Limb (tissue), 2 donors: ENCODE measurements around the gene NKX6-2.
"Not testable (repeated sequence)": the region's sequence is repeated elsewhere in the genome, so short reads cannot be mapped to it uniquely, and the experiment has no call there.

Experiments used
- DNase-seq, 2 donors: peaks; one replicate each; pipeline ENCODE4 v3.0.0-alpha.2; 2016; ENCODE audit errors: extremely low spot score in 2 of 2

Gene NKX6-2

DNA sequence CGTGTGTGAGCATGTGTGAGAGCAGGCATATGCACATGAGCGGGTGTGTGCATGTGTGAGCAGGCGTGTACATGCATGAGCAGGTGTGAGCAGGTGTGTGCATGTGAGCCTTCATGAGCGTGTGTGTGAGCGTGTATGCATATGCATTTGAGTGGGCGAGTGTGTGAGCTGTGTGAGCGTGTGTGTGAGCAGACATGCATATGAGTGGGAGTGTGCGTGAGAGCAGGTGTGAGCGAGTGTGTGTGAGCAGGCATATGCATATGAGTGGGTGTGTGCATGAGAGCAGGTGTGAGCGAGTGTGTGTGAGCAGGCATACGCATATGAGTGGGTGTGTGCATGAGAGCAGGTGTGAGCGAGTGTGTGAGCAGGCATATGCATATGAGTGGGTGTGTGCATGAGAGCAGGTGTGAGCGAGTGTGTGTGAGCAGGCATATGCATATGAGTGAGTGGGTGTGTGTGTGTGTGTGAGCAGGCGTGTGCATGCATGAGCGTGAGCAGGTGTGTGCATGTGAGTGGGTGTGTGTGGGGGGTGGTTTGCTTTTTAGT, 30.7 kb downstream of the NKX6-2 start:
- DNase-seq, result no peak

DNA sequence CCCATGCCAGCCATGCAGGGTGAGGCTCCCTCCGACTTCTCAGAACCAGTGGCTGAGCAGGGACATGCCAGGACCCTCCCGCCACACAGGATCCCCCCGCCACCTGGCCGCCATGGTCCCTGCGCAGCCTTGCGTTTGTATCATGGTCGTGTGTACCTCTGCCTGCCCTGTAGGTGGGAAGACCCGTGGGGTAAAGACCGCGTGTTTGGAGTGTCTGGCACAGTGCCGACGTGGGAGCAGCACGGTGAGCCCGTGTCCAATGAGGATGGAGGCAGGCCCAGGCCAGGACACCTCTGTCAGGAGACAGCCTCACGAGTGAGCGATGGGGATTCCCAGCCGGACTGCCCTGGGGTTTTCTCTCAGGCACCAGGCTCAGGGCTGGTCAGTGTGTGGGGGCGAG, 31.9 kb downstream of the NKX6-2 start:
- DNase-seq, result no peak

GRCh38 chr10:132753596-132753995, 32.4 kb downstream of the NKX6-2 start:
- DNase-seq, result no peak

DNA sequence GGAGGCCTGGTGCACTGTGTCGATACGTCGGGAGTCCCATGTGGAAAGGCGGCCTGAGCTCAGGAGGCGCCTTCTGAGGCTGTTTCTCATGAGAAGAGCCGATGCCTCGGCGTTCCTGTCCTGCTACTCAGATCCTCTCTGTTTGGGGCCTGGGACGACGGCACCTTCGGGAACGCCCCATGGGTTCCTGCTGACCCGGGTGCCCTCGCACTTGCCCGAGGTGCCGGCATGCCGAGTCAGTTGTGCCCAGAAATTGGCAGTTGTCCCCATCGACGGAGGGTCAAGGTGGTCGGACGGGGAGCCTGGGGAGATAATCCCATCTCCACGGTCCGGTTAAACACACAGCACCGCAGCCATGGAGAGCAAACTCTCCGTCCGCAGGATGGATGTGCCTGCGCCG, 33.0 kb downstream of the NKX6-2 start:
- DNase-seq, result no peak

DNA sequence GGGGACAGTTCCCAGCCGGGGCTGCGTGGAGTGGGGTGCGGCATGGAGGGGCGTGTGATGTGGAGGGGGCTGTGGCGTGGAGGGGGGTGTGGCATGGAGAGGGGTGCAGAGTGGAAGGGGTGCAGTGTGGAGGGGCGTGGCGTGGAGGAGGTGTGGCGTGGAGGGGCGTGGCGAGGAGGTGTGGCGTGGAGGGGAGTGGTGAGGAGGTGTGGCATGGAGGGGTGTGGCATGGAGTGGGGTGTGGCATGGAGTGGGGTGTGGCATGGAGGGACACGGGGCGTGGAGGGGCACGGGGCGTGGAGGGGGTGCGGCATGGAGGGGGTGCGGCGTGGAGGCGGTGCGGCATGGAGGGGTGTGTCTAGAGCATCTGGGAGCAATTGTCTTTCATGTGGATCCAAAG, 33.6 kb downstream of the NKX6-2 start:
- no peak for DNase-seq

DNA sequence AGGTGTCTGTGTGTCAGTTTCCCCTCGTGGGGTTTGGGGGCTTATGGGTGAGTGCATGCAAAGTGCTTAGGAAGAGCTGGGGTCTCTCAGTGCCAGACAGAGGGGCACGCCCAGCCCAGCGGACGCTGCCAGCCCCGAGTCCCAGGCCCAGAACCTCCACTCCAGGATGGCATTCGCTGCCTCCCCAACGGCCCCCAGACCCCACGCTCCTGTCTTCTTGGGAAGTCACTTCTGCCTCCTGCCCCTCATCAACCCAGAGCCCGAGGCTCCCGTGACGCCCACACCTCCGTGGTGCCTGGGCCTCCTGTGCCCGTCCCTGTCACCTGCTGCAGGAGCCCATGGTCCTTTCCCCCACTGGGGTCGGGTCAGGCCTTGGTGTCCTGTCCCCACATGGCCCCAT, 35.0 kb downstream of the NKX6-2 start:
- DNase-seq, result no peak

GRCh38 chr10:132749371-132749795, 36.6 kb downstream of the NKX6-2 start:
- no peak for DNase-seq

- no peak for DNase-seq
Measured at GRCh38 chr10:132748545-132749370, 37.2 kb downstream of the NKX6-2 start.

GRCh38 chr10:132748135-132748534, 37.8 kb downstream of the NKX6-2 start:
- no peak for DNase-seq

GRCh38 chr10:132746801-132747625, 38.9 kb downstream of the NKX6-2 start:
- no peak for DNase-seq

DNA sequence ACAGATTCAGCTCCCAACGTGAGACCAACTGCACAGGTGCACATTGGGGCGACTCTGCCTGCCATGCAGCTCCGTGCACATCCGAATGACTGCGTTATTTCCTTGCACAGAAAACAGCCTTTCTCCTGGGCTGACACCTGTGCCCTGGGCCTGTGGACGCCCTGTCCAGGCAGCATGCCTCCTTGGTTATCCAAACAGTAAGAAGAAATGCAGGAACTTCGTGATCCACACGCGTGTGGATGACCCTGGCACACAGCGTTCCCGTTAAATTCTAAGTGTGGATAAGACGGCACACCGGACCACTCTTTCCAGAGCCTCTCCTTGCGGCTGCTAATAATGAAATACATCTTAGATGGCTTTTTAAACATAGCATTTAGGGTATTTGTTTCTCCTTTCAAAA, 39.6 kb downstream of the NKX6-2 start:
- DNase-seq, result no peak

- no peak for DNase-seq
Measured at GRCh38 chr10:132745971-132746370, 40.0 kb downstream of the NKX6-2 start.

DNA sequence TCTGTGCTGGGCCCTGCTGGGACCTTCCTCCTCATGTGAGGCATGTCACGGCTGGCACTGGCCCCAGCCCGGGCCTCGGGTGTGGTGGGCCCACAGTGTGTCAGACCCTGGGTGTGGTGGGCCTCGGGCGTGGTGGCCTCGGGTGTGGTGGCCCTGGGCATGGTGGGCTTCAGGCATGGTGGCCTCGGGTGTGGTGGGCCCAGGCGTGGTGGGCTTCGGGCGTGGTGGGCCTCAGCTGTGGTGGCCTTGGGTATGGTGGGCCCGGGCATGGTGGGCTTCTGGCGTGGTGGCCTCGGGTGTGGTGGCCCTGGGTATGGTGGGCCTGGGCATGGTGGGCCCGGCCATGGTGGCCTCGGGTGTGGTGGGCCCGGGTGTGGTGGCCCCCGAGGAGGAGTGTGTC, 40.4 kb downstream of the NKX6-2 start:
- DNase-seq, result no peak

DNA sequence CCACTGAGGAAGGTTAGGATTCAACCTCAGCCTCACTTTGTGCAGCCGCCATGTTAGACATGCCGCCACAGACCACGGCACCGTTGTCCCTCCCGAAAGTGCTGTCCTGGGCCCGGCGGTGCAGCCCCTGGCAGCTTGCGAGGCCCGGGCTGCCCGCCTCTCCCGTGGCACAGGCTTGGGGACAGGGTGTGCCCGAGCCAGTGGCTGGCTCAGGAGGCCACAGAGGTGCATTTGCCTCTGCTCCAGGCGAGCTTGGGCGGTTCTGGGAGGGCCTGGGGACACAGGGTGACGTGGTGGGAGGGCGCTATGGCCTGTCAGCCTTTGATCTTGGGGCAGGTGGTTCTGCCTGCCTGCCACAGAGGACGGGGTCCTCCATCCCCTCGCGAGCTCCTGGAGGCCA, 41.1 kb downstream of the NKX6-2 start:
- DNase-seq, result no peak

- DNase-seq, result no peak
Measured at GRCh38 chr10:132743925-132744490, 41.9 kb downstream of the NKX6-2 start.

- DNase-seq, result not testable (repeated sequence)
Measured at GRCh38 chr10:132743196-132743924, 42.6 kb downstream of the NKX6-2 start.

GRCh38 chr10:132742837-132743194, 43.1 kb downstream of the NKX6-2 start:
- no peak for DNase-seq

DNA sequence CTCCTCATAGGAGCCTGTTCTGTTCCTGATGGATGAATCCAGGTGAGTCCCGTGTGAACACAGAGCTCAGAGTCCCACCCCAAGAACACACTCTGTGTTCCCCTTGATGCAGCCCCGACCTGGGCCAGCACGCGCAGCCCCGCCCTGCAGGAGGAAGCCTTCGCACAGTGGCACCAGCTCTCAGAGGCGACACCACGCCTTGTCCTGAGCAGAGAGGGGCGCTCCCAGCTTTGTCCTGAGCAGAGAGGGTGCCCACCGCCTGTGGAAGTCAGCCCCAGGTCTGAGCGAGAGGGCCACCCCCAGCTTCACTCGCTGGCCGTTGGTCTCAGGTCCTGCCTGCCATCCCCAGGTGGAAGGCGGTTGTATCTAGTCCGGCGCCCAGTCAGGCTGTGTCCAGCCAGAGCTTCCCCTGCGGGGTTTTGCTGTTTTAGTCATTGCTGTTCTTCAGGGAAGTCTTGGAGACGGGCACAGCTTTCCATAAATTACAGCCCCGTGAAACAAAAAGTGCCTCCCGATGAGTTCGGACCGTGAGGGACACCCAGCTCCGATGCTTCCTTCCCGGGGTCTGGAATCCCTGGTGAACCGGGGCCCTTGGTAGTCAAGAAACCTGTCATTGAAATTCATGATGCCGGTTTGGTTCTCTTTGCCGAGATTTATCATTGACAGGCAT, 43.6 kb downstream of the NKX6-2 start:
- no peak for DNase-seq

GRCh38 chr10:132740588-132740987, 45.4 kb downstream of the NKX6-2 start:
- no peak for DNase-seq

DNA sequence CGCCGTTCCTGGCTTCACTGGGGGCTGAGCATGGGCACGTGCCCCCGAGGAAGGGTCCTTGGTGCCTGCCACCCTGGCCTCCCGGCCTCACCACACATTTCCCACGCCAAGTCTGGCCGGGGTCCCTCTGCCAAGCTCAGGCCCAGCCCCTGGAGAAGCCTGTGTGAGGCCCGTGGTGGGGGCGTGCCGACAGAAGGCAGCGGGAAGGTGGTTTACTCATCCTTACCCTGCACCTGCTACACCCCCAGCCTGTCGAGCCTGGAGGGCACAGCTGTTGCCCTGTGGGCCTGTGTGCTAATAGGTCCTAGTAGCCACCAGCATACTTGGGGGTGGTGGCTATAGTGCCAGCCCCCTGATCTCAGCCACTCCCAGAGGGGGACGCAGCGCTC, 46.7 kb downstream of the NKX6-2 start:
- no peak for DNase-seq
